Measurements from ENCODE around the gene OAS2. TPM values are rescaled to one million over a fixed set of nuclear protein-coding genes. Genes with fewer than 3 reads are reported as not detected.

OAS2 gene
- total RNA-seq, 1 donor from 2014 or later = 4.5 TPM

- no peak for DNase-seq (ENCODE audit: low read depth in 2 of 2)
These were observed 79.5 kb downstream of the OAS2 start for GRCh38 chr12:113057565-113058485.

GRCh38 chr12:113058553-113058952 is 80.2 kb downstream of the OAS2 start:
- no peak for DNase-seq (ENCODE audit: low read depth in 2 of 2)

GRCh38 chr12:113059071-113059595 is 80.8 kb downstream of the OAS2 start:
- no peak for DNase-seq (ENCODE audit: low read depth in 2 of 2)

- DNase-seq (ENCODE audit: low read depth in 2 of 2) = no peak
These were observed 82.1 kb downstream of the OAS2 start for GRCh38 chr12:113060336-113060960.

- no peak for DNase-seq (ENCODE audit: low read depth in 2 of 2)
These were observed 82.9 kb downstream of the OAS2 start for GRCh38 chr12:113061061-113061694.

Other genes with a start within 250 kb of the OAS2 start
- not detected in 2 replicates for gene RPH3A, start 186.8 kb upstream of the OAS2 start, total RNA-seq
- 29.0 and 33.4 TPM in 2 replicates for gene OAS1, start 71.6 kb upstream of the OAS2 start, total RNA-seq
- gene OAS3, start 40.0 kb upstream of the OAS2 start, total RNA-seq = 6.4 and 6.5 TPM in 2 replicates
- 1.8 and 6.1 TPM in 2 replicates for gene DTX1, start 78.2 kb downstream of the OAS2 start, total RNA-seq
- gene RASAL1, start 157.2 kb downstream of the OAS2 start, total RNA-seq = not detected in 2 replicates
- gene CFAP73, start 171.2 kb downstream of the OAS2 start, total RNA-seq = not detected in 2 replicates
- 32.5 and 38.8 TPM in 2 replicates for gene DDX54, start 207.0 kb downstream of the OAS2 start, total RNA-seq
- 14.2 and 21.4 TPM in 2 replicates for gene RITA1, start 207.2 kb downstream of the OAS2 start, total RNA-seq
- gene TPCN1, start 242.9 kb downstream of the OAS2 start, total RNA-seq = 5.5 and 7.2 TPM in 2 replicates